ENCODE measurements around the gene CRY2. TPM values are rescaled to one million over a fixed set of nuclear protein-coding genes. Genes with fewer than 3 reads are reported as not detected.

The CRY2 gene
- total and polyA plus RNA-seq, 2 of the 8 experiments (the other 6 are each of a cell fraction or from before 2014, with no cell fraction given) = 8.0 to 9.4 TPM

GRCh38 chr11:45853332-45854219 is 6.3 kb downstream of the CRY2 start:
- Histone ChIP-seq H3K23ac (ENCODE audit: insufficient read length) (no peak overlapping the region), H3K79me1 (ENCODE audit: low read depth, low read length) (peaks cover 2% of the 10 kb centered on the region; the same call in 1 of the 2 replicates), H3K4ac (replicated peaks; ENCODE audit: insufficient read length, low read depth, low read length) (no peak overlapping the region), H3K23me2 (ENCODE audit: low read depth, low read length) (no peaks in the 10 kb centered on the region), H2BK120ac (replicated peaks; ENCODE audit: low read depth, low read length) (no peak overlapping the region), H3K27me3 (replicated peaks in 1 of 4; ENCODE audit: control insufficient read depth in 3 of 4, extremely low read depth in 1 of 4, insufficient read depth in 3 of 4, low read length in 3 of 4) (peaks cover 0 to 3% (median 0%) of the 10 kb centered on the region in 4 experiments; a peak in 2 of 7 replicates), H3K79me2 (ENCODE audit: control insufficient read depth in 1 of 2, insufficient read depth in 2 of 2, low read length in 2 of 2) (0 out of 4 replicates have a peak, but pooled peaks cover 0 to 5% of the 10 kb centered on the region in 2 experiments), H4K20me1 (replicated peaks in 1 of 2; ENCODE audit: control insufficient read depth in 1 of 2, insufficient read depth in 2 of 2, low read length in 2 of 2) (peaks cover 2 to 12% of the 10 kb centered on the region in 2 experiments), H3K18ac (ENCODE audit: extremely low read depth, low read length) (no peak overlapping the region), H3K56ac (replicated peaks; ENCODE audit: insufficient read length, low read depth, low read length) (no peak overlapping the region), H3K27ac (ENCODE audit: low read depth, low read length) (no peak overlapping the region), H3K4me1 (replicated peaks in 1 of 4; ENCODE audit: control insufficient read depth in 3 of 4, insufficient read depth in 4 of 4, low read length in 3 of 4) (peaks cover 8 to 37% (median 20%) of the 10 kb centered on the region in 4 experiments), H2AFZ (ENCODE audit: low read length) (no peak overlapping the region), H3K4me2 (ENCODE audit: insufficient read depth in 1 of 2, low read depth in 2 of 2, low read length in 2 of 2) (0 out of 4 replicates have a peak overlapping the region, but pooled peaks of 1 of the 2 experiments have one; percentile 32), H3K4me3 (ENCODE audit: extremely low read depth in 1 of 4, insufficient read depth in 2 of 4, low read depth in 3 of 4, low read length in 4 of 4) (peak overlapping the region in 1 of 4 experiments; percentile 6; a peak in 1 of 8 replicates), H2BK5ac (ENCODE audit: low read depth, low read length) (no peak overlapping the region), H2BK12ac (ENCODE audit: low read depth, low read length) (no peak overlapping the region), H4K91ac (replicated peaks; ENCODE audit: insufficient read length, low read length) (no peak overlapping the region), H2BK20ac (ENCODE audit: low read length) (no peak overlapping the region; the same call in 1 of the 2 replicates), H4K5ac (ENCODE audit: insufficient read length, low read depth, low read length) (no peak overlapping the region), H2BK15ac (ENCODE audit: low read length) (no peak overlapping the region), H3K14ac (ENCODE audit: insufficient read length) (no peak overlapping the region), H3K9me3 (ENCODE audit: insufficient read depth in 2 of 2, low read depth in 1 of 2, low read length in 1 of 2) (no peaks in the 10 kb centered on the region), H2AK5ac (ENCODE audit: low read depth, low read length) (no peak overlapping the region), H3K36me3 (ENCODE audit: control insufficient read depth in 2 of 4, insufficient read depth in 4 of 4, low read length in 3 of 4) (peaks cover 0 to 5% (median 3%) of the 10 kb centered on the region in 4 experiments; a peak in 2 of 8 replicates), H4K8ac (ENCODE audit: extremely low read depth, insufficient read depth, low read length) (no peak overlapping the region), H3K9ac (replicated peaks in 1 of 4; ENCODE audit: extremely low read depth in 1 of 4, low read depth in 3 of 4, low read length in 3 of 4) (no peak overlapping the region)
- DNase-seq (ENCODE audit: low read depth in 1 of 2, low spot score in 2 of 2) = no peak
- FAIRE-seq = no peak
- POLR2A ChIA-PET (ENCODE audit: partially characterized antibody) = no interaction called here
- WGBS, 2 experiments (ENCODE audit: extremely low coverage in 1 of 2, insufficient coverage in 1 of 2, insufficient read length in 1 of 2, insufficient replicate concordance in 2 of 2, low coverage in 1 of 2, low lambda C conversion rate in 2 of 2, missing lambda C conversion rate in 1 of 2) = 90% methylated on average over 7 of the region's 7 CpGs; no CpG with 5 or more reads in 1 of the 2 experiments
- CTCF ChIA-PET (ENCODE audit: partially characterized antibody) = interaction anchor here (1.1 to 2.7 kb wide), 2 partner anchors 9 to 82 kb away, joined by 5 to 7 read pairs; no protein-coding TSS in a partner anchor
- TF ChIP-seq SAP30 (IDR thresholded peaks at IDR 0.05; ENCODE audit: insufficient read depth, insufficient replicate concordance, low read length) (no peak), NRF1 (IDR thresholded peaks at IDR 0.05; ENCODE audit: low read depth, low read length) (no peak), YY1 (IDR thresholded peaks at IDR 0.05; ENCODE audit: low read depth, low read length) (no peak), ZNF274 (IDR thresholded peaks at IDR 0.05; ENCODE audit: borderline replicate concordance, extremely low read depth, low read length) (no peak), ATF3 (IDR thresholded peaks at IDR 0.05; ENCODE audit: insufficient read depth, low read depth, low read length) (no peak), SIX5 (IDR thresholded peaks at IDR 0.05; ENCODE audit: low read depth, low read length) (no peak), RNF2 (IDR thresholded peaks at IDR 0.05; ENCODE audit: borderline replicate concordance, low read depth, low read length, missing control alignments, poor library complexity, severe bottlenecking) (no peak)

Measured in H1 (cell line).